Right hindlimb (tissue), 1 donor: Measurements from ENCODE around the gene IRF5.
"Not testable (repeated sequence)": the region's sequence is repeated elsewhere in the genome, so short reads cannot be mapped to it uniquely, and the experiment has no call there.

Source experiments
- DNase-seq: peaks from one replicate; pipeline ENCODE4 v3.0.0-alpha.2; 2018

The IRF5 gene

GRCh38 chr7:128940494-128941322, 3.0 kb downstream of the IRF5 start:
- DNase-seq = no peak

GRCh38 chr7:128941323-128941890, 3.7 kb downstream of the IRF5 start:
- DNase-seq = no peak

- DNase-seq = no peak
Measured at GRCh38 chr7:128941946-128942526, 4.3 kb downstream of the IRF5 start.

- not testable (repeated sequence) for DNase-seq
Measured at GRCh38 chr7:128943251-128943650, 5.5 kb downstream of the IRF5 start.

- DNase-seq = no peak
Measured at GRCh38 chr7:128944487-128945236, 6.9 kb downstream of the IRF5 start.

GRCh38 chr7:128945668-128946366, 8.1 kb downstream of the IRF5 start:
- DNase-seq = no peak

- no peak for DNase-seq
Measured at GRCh38 chr7:128946936-128947830, 9.5 kb downstream of the IRF5 start.

GRCh38 chr7:128947854-128948253, 10.1 kb downstream of the IRF5 start:
- DNase-seq = no peak

- DNase-seq = no peak
Measured at GRCh38 chr7:128948312-128948973, 10.7 kb downstream of the IRF5 start.

GRCh38 chr7:128948976-128949760, 11.4 kb downstream of the IRF5 start:
- no peak for DNase-seq

GRCh38 chr7:128951296-128951695, 13.6 kb downstream of the IRF5 start:
- DNase-seq = no peak

- no peak for DNase-seq
Measured at GRCh38 chr7:128954150-128954549, 16.4 kb downstream of the IRF5 start.

- DNase-seq = peak; percentile 32
Measured at GRCh38 chr7:128954830-128955802, 17.4 kb downstream of the IRF5 start.

- no peak for DNase-seq
Measured at GRCh38 chr7:128955981-128956380, 18.3 kb downstream of the IRF5 start.

- no peak for DNase-seq
Measured at GRCh38 chr7:128959296-128959695, 21.6 kb downstream of the IRF5 start.

GRCh38 chr7:128961030-128961659, 23.4 kb downstream of the IRF5 start:
- DNase-seq = no peak

- DNase-seq = no peak
Measured at GRCh38 chr7:128962899-128963298, 25.2 kb downstream of the IRF5 start.

GRCh38 chr7:128963327-128963757, 25.6 kb downstream of the IRF5 start:
- no peak for DNase-seq
